SIG-M5 treated with dmso at 0.1 percent for 504 hours (cell line): ENCODE data around the gene SREBF1.

Experiments
- DNase-seq: peaks from one replicate; lab custom pipeline; 2025; ENCODE audit not compliant: unreplicated experiment; lab: John Stamatoyannopoulos, UW

SREBF1 gene

GRCh38 chr17:17842111-17842876 is 5.5 kb upstream of the SREBF1 start:
- DNase-seq, result no peak

GRCh38 chr17:17841601-17842025 is 4.8 kb upstream of the SREBF1 start:
- DNase-seq, result no peak

- no peak for DNase-seq
These were observed 4.2 kb upstream of the SREBF1 start for GRCh38 chr17:17840751-17841591.

GRCh38 chr17:17839791-17840707 is 3.3 kb upstream of the SREBF1 start:
- peak; percentile 78 for DNase-seq

DNA sequence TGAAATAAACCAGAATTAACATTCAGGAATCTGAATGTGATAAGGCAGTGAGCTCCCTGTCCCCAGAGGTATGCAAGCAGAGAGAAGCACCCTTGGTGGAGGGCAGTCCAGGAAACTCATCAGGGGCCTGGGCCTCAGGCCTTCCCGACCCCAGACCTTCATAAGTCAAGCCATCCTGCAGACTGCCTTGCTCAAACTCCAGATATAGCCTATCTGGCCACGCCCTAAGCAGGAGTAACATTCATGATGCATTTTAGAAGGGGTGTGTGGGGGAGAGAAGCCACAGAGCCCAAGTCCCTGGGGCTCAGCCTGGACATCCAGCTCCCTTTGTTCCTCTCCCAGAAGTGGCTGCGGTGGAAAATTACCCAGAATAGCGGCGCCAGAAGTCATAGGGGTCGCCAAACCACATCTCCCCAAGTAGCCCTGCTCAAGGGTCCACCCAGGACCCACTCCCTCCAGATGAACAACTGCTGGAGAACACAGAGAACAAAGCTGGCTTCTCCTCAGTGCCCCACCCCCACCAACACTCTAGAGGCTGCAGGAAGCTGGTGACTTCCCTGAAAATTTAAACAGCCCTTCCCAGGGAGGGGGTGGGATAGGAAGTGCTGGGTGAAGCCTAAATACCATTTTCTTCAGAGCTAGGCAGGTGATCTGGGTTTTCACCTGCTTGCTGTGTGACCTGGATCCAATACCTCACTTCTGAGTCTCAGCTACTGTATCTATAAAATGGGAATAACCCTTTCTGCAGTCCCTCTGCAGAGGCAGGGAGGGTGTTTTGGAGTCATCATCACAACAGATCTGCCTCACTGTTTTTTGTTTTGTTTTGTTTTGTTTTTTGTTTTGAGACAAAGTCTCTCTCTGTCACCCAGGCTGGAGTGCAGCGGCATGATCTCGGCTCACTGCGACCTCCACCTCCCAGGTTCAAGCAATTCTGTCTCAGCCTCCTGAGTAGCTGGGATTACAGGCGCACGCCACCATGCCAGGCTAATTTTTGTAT is 1.5 kb upstream of the SREBF1 start:
- peak; percentile 66 for DNase-seq

DNA sequence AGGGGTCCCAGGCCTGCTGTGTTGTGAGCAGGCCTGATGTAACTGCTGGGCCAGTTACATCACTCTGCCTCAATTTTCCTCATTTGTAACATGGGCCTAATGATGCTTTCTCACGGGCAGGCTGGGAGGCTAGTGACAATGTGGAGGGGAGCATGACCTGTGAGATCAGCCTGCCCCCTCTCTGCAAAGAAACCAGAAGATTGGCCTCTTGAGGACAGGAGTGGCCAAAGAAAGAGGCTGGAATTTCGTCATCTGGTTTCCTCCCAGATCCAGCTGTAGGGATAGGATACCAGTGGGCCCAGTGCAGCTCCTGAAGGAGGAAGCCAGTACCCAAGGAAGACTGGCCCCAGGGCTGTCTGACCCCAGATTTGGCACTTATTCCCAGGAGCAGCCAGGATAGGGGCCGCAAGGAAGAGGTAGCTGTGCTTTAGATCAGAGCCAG is 615 bp upstream of the SREBF1 start:
- peak; percentile 57 for DNase-seq

GRCh38 chr17:17836250-17836817 is 452 bp downstream of the SREBF1 start:
- DNase-seq, result peak; percentile 88

GRCh38 chr17:17835415-17836249 is 1.2 kb downstream of the SREBF1 start:
- DNase-seq, result no peak

DNA sequence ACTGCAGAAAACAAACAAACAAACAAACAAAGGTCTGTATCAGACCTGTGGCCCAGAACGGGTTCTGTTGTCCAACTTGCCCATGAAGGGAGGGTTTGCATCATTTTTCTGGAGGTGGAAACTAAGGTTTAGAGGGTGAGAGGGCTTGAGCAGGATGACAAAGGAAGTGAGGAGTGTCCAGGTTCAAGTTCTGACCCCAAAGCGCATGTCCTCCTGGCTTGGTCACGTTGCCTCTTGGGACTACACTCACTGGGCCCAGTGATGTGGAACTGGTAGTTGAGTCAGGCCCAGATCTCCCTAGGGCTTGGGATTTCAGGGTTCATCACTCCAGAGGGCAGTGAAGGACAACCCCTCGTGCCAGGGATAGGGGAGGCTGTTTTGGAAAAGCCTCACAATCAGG is 1.8 kb downstream of the SREBF1 start:
- DNase-seq, result no peak

GRCh38 chr17:17833658-17834357 is 3.0 kb downstream of the SREBF1 start:
- DNase-seq, result no peak

DNA sequence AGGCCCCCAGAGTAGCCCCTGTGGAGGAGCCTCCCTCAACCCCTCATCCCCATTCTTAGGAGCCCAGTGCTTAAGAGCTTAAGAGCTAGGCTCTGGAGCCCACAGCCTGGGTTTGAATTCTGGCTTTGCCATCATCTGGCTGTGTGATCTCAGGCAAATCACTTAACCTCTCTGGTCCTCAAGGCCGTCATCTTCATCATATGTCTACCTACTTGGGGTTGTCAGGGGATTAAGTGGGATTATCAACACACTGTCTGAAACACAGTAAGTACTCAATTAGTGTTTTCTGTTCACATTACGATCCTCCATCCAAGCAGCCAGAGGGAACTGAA is 4.8 kb downstream of the SREBF1 start:
- DNase-seq, result no peak

GRCh38 chr17:17831208-17832031 is 5.4 kb downstream of the SREBF1 start:
- DNase-seq, result no peak

GRCh38 chr17:17830740-17831207 is 6.0 kb downstream of the SREBF1 start:
- no peak for DNase-seq

DNA sequence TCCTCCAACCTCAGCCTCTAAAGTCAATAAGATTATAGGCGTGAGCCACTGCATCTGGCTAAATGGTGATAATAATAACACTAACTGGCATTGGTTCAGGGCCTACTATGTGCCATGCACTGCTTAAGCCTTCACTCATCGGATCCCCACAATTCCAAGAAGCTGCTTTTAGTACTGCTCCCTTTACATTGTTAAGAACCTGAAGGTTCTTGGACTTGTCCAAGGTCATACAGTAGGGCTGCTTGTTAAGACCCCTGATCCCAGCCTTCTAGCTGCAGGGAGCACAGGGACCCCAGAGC is 6.6 kb downstream of the SREBF1 start:
- DNase-seq, result no peak

GRCh38 chr17:17827826-17828621 is 8.8 kb downstream of the SREBF1 start:
- DNase-seq, result no peak

DNA sequence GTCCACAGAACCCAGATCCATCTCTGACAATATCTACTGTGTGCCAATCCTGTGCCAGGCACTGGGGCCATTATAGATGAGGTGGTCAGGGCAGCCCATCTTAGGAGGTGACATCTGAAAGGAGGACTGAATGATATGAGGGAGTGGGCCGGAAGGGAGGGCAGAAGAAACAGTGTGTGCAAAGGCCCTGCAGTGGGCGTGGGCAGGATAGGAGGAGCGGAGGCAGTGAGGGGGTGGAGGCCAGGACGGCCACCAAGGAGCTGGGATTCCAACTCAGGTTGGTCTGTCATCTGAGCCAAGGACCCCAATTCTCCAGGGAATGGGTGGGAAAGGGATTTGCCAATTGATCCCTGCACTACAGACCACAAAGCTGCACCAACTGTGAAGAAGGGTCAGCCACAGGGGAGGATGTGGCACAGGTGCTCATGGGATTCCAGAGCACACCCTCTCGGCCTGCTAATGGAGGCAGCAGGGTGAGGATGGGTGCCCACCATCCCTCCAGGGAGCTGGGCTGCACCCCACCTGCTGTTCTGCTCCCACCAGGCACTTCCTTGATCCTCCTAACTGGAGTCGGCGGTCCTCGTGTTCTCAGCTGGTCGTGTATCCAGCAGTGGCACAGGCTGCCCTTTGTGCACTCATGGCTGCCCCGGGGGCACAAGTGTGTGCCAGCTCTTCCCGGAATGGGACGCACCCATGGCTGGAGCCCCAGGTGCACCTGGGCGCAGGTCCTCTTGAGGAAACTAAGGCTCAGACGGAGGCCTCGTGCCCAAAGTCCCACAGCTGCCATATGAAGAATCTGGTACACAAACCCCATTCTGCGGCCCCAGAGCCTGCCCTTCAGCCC is 9.6 kb downstream of the SREBF1 start:
- DNase-seq, result no peak
